Stimulated activated CD4-positive, alpha-beta T cell treated with anti-CD3 and anti-CD28 coated beads, Interleukin-4, amount 100 ng/mL, for 48 hours (primary cell): ENCODE results near the gene ZNF316.
"Not testable (repeated sequence)": the region's sequence is repeated elsewhere in the genome, so short reads cannot be mapped to it uniquely, and the experiment has no call there.

Source experiments
- DNase-seq, 2 donors: peaks; one replicate each; pipeline ENCODE4 v3.0.0-alpha.2; 2020; ENCODE audit warnings: low read depth in 2 of 2

ZNF316 gene

DNA sequence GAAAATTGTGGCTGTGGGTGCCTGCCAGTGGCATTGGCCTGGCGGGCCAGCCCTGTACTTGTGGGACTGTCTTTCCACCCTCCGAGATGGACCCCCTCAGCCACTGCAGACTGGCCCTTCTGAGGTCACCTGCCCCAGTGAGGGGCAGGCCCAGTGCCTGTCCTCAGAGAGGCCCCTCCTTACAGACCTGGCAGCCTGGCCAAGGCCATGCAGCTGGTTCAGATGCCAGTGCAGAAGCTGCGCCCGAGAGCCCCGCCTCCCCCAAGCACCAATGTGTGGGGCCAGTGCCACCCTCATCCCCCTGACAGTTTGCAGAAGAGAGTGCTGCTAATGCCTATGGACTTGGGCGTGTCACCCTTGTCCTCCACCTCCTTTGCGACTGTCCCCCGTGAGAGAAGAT is 10.0 kb downstream of the ZNF316 start:
- no peak for DNase-seq

DNA sequence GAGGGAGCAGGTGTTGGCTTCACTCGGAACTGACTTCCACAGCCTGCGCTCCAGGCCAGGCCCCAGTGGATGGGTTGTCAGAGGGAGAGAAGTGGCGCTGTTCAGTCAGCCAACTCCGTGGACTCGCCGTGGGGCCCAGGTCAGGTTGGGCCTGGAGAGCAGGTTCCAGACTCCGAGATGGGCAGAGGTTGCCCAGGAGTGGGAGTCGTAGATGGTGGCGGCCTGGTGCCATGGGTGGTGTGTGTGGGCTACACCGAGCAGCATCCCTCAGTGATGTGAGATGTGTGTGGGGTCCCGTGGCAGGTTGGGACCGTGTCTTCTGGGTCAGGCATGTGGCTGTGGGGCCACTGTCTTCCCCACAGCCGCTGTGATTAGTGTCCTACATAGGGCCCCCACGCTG is 10.4 kb downstream of the ZNF316 start:
- DNase-seq = no peak

DNA sequence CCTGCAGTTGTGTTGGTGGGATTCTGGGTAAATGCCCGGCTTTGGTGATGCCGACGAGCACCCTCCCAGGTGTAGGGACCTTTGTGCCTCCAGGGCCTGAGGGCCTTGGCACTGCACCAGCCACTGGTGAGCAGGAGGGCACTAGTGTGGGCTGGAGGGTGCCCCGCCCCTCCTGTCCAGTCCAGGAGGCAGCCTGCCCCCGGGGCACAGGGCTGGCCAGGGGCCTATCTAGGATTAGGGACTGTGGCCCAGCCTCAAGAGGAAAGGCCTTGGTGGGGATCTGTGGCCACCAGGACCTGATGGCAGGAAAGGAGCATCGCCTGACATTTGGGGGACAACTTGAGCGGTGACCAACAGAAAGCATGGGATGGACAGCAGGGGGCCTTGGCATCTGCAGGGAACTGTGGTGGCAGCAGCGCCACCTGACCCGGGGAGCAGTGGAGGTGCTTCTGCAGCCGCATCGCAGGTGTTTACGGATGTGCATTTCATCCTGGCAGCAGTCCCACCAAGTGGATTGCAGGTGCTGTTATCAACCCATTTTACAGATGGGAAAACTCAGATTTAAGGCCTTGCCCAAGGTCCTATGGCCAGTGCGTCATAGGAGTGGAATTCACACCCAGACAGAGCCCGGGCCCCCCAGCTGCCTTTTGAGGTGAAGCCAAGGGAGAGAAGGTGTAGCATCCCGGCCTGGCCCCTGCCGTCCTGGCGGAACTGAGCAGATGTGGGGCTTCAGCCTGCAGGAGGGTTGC is 11.1 kb downstream of the ZNF316 start:
- DNase-seq = no peak

DNA sequence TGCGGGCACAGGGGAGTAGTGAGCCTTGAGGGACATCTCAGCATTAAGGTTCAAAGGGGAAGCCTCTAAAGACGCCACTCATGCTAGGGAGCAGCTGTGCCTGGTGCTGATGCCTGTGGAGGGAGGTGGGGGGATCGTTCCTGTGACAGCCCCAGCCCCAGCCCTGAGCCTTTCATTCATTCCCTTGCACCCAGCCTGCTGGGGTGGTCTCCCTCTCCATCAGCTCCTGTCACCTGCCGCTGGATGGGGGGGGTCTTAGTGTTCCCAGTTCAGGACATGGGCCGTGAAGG is 11.6 kb downstream of the ZNF316 start:
- DNase-seq = no peak

DNA sequence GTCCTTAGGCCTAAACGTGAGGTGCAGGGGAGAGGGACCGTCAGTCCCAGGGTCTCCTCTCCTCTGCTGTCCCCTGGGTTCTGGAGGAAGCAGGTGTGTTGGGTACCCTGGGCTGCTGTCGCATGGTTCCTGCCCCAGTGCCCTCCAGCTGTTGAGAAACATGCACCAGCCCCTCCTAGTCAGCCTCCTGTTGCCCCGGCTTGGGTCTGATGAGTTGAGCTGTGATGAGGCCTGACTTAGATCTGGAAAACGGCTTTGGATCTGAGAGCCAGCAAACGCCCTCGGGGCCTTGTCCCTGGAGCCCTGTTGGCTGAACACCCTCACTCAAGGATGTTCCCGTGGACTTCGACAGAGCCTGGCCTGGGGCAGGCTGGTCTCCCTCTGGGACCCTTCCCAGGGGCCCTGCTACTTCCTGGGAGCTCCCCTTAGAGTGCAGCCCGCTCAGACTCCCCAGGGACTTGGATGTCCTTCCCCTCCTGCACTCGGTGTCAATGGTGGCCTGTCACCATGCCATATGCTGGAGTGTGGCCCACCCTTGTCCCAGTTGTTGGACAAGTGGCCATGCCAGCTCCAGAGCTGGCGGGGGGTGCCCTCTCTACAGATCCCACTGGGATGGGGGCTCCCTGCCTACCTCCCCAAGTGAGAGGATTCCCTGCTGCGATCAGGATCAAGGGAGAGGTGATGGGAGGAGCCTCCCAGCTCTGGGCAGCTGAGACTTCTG is 12.3 kb downstream of the ZNF316 start:
- no peak for DNase-seq

DNA sequence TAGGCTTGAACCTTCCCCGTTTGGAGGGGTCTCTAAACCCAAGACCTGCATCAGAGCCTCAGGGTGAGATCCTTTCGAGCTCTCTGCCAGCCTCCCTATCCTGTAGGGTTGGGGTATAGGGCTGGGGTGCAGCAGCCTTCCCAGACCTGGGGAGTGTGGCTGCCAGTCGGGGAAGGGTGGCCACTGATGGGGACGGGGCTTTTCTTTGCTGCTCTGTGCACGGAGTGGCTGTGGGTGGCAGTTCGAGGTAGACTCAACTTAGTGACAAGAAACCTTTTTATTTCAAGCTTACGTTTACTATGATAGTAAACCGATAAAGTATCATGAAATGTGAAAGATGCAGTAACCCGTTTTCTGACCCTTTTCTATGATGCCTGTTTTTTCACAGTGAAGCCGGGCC is 13.0 kb downstream of the ZNF316 start:
- no peak for DNase-seq

DNA sequence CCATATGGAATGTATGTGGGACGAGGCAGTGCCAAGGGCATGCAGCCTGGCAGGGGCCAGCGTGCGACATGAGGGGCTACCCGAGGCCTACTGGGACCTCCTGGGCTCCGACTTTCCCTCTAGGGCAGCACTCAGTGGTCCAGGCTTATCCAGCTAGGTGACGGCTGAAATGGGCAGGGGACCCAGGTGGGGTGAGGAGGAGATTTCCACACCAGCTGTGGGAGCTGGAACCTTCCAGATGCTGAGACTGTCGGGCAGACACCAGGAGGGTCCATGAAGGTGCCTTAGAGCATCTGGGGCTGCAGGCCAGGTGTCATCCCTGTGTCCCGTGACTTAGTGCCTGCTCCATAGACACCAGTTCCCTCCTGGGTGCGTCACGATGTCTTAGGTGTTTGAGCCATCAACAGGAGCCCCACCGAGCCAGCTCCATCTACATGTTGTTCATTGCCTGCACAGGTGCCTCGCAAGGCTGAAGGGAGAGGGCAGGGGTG is 13.4 kb downstream of the ZNF316 start:
- no peak for DNase-seq

DNA sequence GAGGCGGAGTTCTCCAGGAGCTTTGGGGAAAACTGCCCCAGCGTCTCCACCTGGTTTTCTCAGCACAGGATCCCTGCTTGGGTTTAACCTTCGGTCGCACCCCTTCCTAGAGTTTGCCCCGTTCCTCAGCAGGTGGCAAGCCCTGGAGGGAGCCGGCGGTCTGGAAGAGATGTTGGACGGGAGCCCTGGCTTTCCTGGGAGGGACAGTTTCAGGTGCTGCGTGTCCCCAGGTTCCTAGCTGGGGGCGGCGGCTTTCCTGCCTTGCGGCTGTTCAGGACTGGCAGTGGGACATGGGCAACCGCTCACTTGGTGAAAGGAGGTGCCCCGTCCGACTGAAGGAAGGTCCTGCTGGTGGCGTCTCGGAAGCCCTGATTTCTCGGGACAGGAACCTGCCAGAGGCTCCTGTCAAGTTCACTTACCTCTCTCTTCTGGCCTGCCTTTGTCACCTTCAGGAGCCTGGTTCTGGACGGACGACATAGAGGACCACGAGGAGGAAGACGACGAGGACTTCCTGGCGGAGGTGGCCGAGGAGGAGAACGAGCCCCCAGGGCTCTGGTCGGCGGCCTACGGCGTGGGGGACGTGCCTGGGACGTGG is 14.8 kb downstream of the ZNF316 start:
- DNase-seq = no peak

DNA sequence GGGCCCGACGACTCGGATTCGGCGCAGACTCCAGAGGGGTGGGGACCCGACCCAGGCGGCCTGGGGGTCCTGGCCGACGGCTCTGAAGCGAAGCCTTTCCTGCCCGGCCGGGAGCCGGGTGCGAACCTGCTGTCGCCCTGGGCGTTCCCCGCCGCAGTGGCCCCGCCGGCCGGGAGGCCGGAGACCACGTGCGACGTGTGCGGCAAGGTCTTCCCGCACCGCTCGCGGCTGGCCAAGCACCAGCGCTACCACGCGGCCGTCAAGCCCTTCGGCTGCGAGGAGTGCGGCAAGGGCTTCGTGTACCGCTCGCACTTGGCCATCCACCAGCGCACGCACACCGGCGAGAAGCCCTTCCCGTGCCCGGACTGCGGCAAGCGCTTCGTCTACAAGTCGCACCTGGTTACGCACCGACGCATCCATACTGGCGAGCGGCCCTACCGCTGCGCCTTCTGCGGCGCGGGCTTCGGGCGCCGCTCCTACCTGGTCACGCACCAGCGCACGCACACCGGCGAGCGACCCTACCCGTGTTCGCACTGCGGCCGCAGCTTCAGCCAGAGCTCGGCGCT is 15.4 kb downstream of the ZNF316 start:
- DNase-seq = no peak

DNA sequence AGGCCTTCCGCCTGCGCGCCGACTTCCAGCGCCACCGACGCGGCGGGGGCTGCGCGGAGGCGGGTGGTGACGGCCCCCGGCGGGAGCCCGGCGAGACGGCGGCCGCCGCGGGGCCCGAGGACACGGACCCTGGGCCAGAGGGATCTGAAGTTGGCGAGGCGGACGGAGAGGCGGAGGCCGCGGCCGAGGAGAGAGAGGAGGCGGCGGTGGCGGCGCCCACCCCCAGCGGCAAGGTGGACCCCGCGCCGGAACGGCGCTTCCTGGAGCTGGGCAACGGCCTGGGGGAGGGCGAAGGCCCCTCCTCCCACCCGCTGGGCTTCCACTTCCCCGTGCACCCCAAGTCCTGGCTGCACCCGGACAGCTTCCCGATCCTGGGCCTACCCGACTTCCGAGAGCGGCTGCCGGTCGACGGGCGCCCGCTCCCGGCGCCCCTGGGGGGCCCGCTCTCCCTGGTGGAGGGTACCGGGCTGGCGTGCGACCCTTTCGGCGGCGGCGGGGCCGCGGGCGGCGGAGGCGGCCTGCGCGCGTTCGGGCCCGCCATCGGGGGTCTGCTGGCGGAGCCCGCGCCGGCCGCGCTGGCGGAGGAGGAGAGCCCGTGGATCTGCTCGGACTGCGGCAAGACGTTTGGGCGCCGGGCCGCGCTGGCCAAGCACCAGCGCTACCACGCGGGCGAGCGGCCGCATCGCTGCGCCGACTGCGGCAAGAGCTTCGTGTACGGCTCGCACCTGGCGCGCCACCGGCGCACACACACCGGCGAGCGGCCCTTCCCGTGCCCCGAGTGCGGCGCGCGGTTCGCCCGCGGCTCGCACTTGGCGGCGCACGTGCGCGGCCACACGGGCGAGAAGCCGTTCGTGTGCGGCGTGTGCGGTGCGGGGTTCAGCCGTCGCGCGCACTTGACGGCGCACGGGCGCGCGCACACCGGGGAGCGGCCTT is 16.2 kb downstream of the ZNF316 start:
- DNase-seq = no peak

DNA sequence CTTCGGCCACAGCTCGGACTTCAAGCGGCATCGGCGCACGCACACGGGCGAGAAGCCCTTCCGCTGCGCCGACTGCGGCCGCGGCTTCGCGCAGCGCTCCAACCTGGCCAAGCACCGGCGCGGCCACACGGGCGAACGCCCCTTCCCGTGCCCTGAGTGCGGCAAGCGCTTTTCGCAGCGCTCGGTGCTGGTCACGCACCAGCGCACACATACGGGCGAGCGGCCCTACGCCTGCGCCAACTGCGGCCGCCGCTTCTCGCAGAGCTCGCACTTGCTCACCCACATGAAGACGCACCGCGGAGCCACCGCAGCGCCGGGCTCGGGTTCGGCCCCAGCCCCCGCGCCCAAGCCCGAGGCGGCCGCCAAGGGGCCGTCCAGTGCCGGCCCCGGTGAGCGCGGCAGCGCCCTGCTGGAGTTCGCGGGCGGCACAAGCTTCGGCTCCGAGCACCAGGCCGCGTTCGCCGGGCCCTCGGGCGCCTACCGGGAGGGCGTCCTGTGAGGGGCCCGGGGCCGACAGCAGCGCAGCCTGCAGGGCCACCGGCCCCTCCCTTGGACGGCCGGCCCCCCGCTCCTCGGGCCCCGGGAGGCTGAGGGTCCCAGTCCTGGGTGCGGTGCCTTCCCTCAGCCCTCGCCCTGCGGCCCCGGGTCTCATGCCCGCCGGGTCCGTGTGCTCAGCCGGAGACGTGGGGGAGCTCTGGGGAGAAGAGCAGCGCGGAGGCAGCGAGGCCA is 17.2 kb downstream of the ZNF316 start:
- DNase-seq = no peak

DNA sequence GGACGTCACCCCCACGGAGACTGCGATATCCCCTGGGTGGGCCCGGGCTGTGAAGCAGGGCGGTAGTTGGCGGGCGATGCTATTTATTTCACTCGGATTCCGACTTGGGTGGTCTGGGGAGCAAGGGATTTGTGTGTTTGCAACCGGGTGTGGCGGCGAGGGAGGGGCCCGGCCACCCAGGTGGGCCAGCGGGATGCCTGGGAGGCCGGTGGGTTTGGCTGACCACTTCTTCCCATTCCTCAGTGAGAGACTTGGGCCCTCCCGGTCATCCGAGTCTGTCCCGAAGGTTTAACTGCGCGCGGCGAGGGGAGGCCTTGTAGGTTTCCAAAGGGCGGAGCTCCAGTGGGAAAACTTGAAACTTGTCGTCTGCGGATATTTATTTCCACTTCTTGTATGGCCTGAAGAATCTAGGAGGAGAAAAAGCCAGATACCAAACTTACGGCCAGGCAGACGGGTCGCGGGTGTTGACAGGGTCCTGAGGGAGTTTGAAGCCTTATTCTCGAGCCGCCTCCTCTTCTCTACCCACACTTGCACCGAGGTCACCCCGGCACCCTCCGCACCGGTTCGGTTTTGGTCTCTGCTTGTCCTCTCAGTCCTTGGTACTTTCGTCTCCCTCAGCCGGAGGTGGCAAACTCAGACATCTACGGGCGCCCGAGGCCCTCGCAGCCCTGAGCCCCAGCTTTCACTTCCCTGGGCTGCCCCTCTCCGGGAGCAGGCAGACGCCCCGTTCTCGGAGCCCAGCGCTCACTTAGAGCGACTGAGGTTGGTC is 17.9 kb downstream of the ZNF316 start:
- DNase-seq = no peak

DNA sequence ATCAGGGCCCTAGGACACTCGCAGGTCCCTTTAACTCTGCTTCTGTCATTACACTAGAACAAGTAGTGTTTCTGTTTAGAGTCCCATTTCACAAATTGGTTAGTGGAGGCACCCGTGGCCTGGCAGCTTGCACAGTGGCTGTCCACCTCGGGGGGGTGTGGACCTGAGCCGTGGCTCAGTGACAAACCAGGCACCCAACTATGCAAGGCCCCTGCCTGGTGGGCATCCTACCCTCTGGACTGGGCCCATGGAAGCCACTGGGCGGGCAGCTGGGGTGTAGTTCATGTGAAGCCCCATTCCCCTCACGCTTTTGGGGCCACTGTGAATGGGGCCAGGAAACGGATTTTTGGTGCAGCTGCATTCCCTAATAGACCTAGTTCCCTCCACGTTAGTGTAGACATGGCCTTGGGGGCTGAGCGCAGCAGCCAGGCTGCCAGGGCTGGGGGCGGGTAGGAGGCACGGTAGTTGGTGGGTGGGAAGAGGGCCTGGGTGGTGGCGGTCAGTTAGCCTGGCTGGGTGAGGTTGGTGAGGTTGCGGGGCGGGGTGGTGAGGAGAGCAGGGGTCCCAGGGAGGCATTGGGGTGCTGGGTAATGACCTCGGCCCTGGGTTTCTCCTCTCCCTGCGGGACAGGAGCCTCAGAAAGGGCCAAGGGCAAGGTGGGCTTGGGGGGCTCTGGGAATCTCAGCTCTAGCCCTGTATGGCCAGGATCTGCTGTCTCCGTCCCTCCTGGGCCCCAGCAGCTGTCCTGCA is 18.7 kb downstream of the ZNF316 start:
- no peak for DNase-seq

DNA sequence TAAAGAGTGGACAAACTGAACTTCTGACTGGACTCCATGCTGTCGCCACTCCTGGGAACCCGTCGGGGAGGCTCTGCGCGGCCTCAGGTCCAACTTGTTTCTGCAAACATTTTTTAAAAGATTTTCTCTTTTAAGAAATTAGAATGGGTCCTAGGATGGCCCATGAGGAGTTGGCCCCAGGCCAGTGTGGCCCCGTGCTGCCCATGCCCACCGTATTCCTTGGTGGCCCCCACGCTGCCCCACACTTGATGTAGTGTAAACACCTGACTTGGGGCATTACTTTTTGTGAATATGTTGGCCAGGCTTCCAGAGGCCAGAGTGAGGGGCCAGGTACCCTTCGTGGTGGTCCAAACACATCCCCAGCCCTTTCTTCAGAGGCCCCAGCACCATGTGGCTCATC is 19.3 kb downstream of the ZNF316 start:
- DNase-seq = no peak

DNA sequence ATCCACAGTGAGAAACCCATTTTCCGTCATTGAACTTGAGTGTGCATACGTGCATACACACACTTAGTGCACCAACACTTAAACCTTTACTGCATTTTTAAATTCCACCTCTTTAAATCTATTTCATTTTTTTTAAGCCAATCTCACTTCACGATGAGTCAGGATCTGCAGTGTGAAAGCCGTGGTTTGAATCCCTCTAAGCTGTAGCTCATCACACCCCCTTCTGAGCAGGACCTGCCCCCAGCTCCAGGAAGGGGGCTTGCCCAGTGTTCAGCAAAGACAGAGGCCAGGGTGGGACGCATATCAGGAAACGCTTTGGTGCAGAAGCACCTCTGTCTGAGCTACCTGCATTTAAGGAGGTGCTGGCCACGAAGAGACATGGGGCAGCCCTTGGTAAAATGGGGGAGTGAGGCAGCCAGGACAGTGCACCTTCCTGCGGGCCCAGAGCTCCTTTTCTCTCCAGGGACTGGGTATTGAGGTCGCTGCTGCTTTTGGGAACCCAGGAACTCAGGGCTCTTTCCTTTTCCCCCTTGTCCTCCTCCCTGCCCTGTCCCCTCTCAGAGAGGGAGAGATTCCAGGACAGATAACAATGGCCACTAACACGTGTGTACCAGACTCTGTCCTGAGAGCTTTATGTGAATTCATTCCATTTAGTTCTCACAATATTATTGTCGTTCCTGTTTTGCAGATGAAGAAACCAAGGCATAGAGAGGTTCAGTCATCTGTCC is 21.7 kb downstream of the ZNF316 start:
- DNase-seq = no peak

DNA sequence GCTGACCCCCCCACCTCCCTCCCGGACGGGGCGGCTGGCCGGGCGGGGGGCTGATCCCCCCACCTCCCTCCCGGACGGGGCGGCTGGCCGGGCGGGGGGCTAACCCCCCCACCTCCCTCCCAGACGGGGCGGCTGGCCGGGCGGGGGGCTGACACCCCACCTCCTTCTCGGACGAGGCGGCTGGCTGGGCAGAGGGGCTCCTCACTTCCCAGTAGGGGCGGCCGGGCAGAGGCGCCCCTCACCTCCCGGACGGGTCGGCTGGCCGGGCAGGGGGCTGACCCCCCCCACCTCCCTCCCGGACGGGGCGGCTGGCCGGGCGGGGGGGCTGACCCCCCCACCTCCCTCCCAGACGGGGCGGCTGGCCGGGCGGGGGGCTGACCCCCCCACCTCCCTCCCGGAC is 33.7 kb downstream of the ZNF316 start:
- not testable (repeated sequence) for DNase-seq

DNA sequence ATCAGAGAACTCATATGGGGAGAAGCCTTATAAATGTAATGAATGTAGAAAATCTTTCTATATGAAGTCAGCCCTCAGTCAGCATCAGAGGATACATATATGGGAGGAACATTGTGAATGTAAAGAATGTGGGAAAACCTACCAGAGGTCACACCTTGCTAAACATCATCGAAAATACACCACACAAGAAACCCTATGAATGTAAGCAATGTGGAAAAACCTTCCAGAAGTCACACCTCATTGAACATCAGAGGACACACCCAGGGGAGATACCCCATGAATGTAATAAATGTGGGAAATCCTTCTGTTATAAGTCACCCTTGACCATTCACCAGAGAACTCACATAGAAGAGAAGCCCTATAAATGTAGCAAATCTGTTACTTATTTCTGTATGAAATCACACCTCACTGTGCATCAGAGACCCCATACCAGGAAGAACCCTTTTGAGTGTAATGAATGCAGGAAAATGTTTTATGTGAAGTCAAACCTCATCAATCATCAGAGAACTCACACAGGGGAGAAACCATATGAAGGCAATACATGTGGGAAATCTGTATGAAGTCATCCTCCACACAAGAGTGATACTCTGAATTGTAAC is 38.8 kb downstream of the ZNF316 start:
- no peak for DNase-seq

DNA sequence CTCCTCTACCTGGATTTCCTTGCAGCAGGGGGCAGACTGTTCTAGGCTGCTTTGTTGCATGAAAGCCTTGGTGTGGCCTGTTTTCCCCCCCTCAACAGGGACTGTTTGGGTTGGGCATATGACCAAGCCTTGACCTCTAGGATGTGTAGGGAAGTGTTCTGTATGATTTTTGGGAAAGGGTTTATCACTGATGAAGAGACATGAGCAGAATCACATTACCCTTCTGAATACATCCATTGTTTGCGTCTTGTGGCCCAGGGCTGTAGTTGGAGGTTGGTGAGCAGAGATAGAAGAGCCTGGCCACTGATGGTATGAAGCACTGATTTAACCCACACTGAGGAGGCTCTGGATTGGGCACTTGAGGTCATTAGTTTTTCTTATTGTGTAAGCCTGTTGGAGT is 43.0 kb downstream of the ZNF316 start:
- DNase-seq = no peak
